HG02642 (cell line): Measurements from ENCODE around the gene CYP2A6.
"Not testable (repeated sequence)": the region's sequence is repeated elsewhere in the genome, so short reads cannot be mapped to it uniquely, and the experiment has no call there.

ENCODE experiments used
- ATAC-seq: cut with Tn5 transposase; IDR thresholded peaks from one replicate; pipeline ENCODE4 v1.9.1; 2021; ENCODE audit warnings: mild to moderate bottlenecking; ENCODE audit not compliant: unreplicated experiment, poor library complexity

The CYP2A6 gene, protein sequence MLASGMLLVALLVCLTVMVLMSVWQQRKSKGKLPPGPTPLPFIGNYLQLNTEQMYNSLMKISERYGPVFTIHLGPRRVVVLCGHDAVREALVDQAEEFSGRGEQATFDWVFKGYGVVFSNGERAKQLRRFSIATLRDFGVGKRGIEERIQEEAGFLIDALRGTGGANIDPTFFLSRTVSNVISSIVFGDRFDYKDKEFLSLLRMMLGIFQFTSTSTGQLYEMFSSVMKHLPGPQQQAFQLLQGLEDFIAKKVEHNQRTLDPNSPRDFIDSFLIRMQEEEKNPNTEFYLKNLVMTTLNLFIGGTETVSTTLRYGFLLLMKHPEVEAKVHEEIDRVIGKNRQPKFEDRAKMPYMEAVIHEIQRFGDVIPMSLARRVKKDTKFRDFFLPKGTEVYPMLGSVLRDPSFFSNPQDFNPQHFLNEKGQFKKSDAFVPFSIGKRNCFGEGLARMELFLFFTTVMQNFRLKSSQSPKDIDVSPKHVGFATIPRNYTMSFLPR

DNA sequence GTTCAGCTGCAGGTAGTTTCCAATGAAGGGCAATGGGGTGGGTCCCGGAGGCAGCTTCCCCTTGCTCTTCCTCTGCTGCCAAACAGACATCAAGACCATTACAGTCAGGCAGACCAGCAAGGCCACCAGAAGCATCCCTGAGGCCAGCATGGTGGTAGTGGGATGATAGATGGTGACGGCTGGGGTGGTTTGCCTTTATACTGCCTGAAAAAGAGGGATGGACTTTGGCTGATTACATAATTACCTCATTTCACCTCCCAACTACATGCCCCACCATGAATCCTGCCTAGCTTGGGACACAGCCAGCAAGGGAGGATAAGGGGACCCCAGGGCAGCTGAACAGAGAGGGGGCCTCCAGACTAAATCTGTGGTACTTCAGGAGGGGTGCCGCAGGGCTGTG lies at the start of gene CYP2A6:
TSS of gene CYP2A6 (minus strand) at position 171 of the 400 bp plus-strand sequence. CDS start at position 150, 21 bp downstream.
- not testable (repeated sequence) for ATAC-seq

DNA sequence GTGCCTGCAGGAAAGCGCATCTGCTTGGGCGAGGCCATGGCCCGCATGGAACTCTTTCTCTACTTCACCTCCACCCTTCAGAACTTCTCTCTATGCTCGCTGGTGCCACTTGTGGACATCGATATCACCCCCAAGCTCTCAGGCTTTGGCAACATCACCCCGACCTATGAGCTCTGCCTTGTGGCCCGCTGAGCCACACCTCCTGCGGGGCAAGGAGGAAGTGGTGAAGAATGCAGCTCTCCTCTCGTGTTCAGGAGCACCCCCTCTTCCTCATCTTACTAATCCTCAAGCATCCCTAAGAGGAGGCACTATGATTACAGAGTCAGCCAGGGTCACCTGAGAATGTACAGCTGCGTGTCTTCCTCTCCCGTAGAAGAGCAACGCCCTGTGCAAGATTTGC lies 49.7 kb upstream of the CYP2A6 start:
- ATAC-seq: not testable (repeated sequence)

DNA sequence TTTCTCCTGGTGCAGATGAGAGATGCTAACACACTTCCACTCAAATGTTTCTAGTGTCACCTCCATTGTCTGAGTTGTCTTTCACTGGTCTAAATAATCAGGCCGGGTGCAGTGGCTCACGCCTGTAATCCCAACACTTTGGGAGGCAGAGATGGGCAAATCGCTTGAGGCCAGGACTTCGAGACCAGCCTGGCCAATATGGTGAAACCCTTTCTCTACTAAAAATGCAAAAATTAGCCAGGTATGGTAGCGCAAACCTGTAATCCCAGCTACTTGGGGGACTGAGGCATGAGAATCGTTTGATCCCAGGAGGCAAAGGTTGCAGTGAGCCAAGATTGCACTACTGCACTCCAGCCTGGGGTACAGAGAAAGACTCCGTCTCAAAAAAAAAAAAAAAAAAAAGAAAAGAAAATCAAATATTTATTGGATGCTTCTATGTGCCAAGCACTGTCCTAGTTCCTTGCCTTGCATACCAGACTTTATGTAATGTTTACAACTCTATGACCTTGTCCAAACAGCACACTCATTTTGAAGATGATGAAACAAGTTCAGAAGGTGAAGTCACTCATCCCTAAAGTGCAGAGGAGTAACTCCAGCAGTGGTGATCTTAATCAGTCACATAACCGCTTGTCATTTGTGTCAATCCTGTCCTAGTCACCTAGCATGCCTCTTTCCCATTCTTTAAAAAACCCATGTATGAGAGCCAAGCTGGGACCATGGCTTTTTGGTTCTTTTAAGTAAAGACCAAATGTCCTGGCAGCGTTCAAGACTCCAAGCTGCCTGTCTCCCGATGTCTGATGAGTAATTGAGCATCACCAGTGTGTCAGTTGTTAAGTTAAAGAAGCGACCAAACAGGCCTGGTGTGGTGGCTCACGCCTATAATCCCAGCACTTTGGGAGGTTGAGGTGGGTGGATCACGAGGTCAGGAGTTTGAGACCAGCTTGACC lies 46.9 kb upstream of the CYP2A6 start:
- ATAC-seq: not testable (repeated sequence)

DNA sequence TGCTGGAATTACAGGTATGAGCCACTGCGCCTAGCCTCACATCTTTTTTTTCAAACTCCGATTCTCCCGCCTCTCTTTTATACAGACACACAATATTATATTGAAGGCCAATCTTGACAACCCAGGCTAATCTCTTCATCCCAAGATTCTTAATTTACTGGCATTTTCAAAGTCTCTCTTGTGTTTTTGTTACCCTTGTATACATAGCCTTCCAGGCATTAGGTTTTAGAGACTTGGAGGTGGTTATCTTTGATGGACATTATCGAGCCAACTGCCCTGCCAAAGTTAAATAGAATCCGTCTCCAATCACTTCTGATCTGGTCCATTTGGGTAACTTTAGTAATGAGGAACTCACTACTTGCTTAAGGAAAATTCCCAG lies 46.2 kb upstream of the CYP2A6 start:
- ATAC-seq: no peak

DNA sequence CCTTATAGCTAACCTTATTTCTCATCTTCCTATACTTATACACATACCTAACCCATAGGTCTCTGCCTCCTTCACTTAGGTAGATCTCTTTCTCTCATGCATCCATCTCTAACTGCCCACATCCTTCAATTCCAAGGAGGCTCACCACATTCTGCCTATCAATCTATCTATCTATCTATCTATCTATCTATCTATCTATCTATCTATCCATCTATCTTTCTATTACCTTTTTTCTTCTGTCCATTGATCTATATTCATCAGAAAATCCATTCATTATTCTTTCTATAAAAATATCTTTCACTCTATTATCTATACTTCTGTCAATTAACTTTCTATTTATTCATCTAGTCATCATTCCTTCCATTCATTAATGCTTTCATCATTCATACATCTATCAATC lies 42.9 kb upstream of the CYP2A6 start:
- no peak for ATAC-seq

DNA sequence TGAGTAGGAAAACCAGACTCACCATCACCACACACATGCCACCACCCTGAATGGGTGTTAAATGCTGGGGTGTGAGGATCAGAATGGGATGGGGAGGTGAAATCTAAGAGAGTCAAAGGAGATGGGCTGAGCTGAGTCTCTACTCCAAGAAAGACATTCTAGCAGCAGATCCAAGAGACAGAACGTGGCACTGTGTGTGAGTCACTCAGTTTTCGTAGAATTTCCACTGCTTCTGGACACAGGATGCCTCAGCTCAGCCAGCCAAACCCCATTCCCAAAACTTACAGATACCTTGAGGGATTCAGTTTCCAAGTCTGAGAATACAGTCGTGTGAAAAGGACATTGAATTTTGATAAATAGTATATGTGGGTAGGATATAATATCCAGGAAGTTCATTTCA lies 39.1 kb upstream of the CYP2A6 start:
- ATAC-seq: no peak

DNA sequence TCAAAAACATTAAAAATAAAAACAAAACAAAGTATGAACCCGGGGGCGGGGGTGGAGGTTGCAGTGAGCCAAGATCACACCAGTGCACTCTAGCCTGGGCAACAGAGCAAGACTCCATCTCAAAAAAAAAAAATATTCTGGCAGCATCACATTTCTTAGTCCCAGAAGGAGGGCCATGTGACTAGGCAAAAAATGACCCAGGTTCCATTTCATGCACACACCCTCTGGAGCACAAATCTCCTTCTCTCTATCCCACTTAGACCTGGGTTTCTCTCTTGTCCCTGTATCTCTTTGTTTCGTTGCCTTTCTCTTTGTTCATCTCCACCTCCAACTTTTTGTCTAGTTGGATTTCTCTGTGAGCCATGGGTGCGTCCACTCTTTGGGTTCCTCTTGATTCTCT lies 37.9 kb upstream of the CYP2A6 start:
- no peak for ATAC-seq

DNA sequence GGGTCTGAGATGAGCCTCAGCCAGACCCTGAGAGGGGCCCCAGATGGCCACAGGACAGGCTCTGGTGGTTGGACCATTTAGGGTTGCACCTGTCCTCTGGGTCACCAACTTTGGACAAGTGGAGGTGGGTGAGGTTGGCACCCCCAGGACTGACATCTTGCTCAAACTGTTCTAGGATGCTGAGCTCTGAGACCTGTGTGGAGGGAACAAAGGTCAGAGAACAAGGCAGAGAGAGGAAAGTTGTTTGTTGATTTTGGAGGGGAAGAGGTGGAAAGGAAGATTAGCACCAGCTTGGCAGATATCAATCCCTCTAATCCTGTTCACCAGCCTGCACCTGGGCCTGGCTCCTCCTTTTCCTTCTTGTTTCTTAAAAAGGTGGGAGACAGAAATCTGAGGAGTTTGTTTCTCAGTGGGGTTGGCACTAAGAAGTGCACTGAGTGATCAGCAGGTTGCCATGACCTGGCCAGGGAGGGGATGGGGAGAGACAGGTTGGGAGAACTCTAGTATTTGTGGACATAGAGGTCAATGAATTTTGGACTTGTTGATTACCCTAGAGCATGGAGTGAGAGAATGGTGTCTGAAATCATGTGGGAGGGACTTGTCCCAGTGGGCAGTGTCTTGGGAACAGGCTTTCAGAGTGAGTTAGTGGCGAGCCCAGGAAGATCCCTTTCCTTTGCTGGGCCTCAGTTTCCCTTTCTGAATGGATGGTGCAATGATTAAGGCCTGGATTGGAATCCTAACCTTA lies 34.1 kb upstream of the CYP2A6 start:
- not testable (repeated sequence) for ATAC-seq

DNA sequence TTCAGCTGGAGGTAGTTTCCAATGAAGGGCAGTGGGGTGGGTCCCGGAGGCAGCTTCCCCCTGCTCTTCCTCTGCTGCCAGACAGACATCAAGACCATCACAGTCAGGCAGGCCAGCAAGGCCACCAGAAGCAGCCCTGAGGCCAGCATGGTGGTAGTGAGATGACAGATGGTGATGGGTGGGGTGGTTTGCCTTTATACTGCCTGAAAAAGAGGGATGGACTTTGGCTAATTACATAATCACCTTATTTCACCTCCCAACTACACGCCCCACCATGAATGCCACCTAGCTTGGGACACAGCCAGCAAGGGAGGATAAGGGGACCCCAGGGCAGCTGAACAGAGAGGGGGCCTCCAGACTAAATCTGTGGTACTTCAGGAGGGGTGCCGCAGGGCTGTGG lies 31.8 kb upstream of the CYP2A6 start, which contains the start of gene CYP2A7:
TSS of gene CYP2A7 (minus strand) at position 170 of the 400 bp plus-strand sequence. CDS start at position 149, 21 bp downstream.
- not testable (repeated sequence) for ATAC-seq

DNA sequence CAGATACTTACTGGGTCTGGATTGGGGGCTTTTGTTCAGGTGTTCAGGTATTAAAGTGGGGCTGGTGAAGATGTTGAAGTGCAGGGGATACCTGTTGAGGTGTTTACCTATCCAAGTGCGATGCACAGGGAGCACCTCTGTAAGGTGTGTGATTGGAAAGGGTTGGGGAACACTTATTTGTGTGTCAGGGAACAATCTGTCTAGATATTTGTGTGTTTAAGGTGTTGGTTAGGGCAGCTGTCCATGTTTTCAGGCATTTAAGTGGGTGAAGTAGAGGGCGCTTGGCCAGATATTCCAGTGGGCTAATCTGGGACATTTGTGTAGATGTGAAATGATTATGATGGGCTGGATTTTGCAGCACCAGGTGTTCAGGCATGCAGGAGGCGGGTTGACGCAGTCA lies 29.1 kb upstream of the CYP2A6 start:
- ATAC-seq: not testable (repeated sequence)

DNA sequence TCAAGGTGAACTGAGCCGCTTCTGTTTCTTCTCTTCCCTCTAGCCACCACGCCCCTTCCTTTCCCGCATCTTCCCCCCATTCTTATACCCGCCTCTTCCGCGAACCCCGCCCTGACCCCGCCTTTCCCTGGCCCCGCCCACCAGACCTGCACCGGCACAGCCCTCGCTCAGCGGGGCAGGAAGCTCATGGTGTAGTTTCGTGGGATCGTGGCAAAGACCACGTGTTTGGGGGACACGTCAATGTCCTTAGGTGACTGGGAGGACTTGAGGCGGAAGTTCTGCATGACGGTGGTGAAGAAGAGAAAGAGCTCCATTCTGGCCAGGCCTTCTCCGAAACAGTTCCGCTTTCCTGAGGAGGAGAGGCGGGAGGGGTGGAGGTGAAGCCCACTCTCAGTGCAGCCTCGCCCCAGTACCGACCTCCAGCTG lies 25.3 kb upstream of the CYP2A6 start:
- ATAC-seq: not testable (repeated sequence)

DNA sequence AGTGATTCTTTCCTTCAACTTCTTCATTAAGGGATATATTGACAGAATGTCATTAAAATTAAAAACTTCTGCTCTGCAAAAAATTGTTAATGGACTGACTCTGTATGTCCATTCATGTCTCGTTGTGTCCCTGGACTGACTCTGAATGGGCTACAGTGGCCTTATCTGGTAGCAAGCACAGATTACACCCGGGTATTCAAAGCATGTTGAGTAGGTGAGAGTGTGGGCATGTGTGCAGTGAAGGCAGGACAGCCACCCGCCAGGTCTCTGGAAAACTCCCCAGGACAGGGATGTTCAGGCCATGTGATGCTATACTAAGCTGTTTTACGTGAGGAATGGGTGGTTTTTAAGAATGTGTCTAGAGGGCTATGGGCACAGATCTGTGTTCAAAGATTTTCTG lies 24.6 kb upstream of the CYP2A6 start:
- not testable (repeated sequence) for ATAC-seq

DNA sequence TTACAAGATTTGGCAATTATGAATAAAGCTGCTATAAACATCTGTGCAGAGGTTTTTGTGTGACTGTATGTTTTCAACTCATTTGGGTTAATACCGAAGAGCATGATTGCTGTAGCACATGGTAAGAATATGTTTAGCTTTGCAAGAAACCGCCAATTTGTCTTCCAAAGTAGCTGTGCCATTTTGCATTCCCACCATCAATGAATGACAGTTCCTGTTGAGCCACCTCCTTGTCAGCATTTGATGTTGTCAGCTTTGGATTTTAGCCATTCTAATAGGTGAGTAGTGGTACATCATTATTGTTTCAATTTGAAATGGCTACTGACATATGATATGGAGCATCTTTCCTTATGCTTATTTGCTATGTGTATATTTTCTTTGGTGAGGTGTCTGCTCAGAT lies 23.6 kb upstream of the CYP2A6 start:
- not testable (repeated sequence) for ATAC-seq

DNA sequence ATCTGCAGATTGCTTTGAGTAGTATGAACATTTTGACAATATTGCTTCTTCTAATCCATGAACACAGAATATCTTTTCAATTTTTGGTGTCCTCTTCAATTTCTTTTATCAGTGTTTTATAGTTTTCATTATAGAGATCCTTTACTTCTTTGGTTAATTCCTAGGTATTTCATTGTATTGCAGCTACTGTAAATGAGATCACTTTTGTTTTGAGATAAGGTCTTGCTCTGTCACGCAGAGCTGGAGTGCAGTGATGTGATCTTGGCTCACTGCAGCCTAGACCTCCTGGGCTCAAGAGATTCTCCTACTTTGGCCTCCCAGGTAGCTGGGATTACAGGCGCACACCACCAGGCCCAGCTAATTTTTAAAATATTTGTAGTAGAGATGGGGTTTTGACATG lies 22.0 kb upstream of the CYP2A6 start:
- ATAC-seq: no peak

DNA sequence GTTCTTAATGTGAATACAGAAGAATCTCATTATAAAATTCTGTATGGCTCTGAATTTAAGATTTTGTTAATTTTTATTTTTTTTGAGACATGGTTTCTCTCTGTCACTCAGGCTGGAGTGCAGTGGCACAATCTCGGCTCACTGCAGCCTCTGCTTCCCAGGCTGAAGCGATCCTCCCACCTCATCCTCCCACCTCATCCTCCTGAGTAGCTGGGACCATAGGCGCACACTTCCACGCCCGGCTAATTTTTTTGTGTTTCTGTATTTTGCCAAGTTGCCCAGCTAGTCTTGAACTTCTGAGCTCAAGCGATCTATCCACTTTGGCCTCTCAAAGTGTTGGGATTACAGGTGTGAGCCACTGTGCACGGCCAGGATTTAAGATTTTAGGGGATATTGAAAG lies 17.5 kb upstream of the CYP2A6 start:
- ATAC-seq: no peak

DNA sequence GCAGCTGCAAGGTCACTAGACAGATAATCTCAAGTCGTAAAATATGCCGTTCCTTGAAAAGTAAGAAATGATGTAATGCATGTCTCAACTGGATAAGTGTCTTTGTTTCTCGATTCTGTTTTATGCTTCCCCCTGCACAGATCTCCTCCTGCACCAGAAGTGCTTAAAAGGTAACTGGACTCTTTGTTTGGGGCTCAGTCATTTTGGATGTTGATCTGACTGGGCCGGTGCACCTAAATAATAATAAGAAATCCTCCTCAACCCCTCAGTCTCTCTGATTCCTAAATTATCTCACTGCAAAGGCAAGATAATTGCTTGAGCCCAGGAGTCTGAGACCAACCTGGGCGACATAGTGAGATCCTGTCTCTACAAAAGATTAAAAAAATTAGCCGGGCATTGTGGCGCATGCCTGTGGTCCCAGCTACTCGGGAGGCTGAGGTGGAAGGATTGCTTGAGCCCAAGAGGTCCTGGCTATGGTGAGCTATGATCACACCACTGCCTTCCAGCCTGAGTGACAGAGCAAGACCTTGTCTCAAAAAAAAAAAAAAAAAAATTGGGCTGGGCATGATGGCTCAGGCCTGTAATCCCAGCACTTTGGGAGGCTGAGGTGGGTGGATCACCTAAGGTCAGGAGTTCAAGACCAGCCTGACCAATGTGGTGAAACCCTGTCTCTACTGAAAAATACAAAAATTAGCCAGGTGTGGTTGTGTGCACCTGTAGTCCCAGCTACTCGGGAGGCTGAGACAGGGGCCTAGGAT lies 14.7 kb upstream of the CYP2A6 start:
- ATAC-seq: not testable (repeated sequence)

DNA sequence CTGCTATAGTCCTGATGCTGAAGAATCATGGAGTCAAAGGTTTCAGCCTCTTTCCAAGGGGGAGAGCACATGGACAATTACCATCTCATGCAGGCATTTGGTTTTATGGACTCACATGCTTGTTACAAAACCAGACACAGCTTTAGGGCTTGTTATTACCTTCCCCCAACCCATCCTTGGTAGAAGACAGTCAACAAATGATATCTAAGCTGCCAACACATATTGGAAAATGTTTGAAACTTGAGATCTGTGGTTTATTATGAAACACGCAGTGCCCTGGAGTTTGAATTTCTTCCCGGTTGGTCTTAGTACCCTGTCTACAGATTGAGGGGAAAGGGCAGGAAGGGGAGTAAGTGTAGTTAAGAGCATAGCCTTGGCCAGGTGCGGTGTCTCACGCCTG lies 12.5 kb upstream of the CYP2A6 start:
- no peak for ATAC-seq

DNA sequence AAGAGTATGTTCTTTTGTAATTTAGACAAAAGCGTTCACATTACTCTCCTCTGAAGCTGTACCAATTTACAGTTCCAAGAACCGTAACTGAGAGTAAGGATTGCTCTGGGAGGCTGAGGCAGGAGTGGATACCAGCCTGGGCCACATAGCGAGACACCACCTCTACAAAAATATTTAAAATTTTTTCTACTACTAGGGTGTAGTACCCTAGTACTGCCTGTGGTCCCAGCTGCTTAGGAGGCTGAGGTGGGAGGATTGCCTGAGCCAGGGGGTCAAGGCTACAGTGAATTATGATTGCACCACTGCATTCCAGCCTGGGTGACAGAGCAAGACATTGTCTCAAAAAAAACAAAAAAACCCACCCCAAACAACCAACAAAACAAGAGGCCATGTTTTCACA lies 12.1 kb upstream of the CYP2A6 start:
- ATAC-seq: no peak

DNA sequence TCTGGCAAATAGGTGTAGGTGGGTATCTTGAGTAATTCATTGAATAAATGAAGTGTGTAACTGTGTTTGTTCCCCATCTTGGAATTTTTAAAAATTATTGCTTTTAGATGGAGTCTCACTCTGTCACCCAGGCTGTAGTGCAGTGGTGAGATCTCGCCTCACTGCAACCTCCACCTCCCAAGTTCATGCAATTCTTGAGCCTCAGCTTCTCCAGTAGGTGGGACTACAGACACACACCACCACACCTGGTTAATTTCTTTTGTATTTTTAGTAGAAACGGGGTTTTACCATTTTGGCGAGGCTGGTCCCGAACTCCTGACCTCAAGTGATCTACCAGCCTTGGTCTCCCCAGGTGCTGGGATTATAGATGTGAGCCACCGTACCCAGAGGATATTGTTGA lies 7.9 kb upstream of the CYP2A6 start:
- no peak for ATAC-seq
